Activated CD8-positive, alpha-beta memory T cell treated with anti-CD3 and anti-CD28 coated beads, Interleukin-2, amount 10 ng/mL, durations not matched to agents 7 days and 5 days (primary cell): Measurements from ENCODE around the gene RPTOR. TPM values are rescaled to one million over a fixed set of nuclear protein-coding genes. Genes with fewer than 3 reads are reported as not detected.
"Not testable (repeated sequence)": the region's sequence is repeated elsewhere in the genome, so short reads cannot be mapped to it uniquely, and the experiment has no call there.

Experiments used
- ATAC-seq: fragments of 150-1000 bp; cut with Tn5 transposase; one replicate; pipeline ENCODE4 v1.10.0; 2021; ENCODE audit warnings: moderate library complexity
- CTCF ChIA-PET: fragments of 350-600 bp; sonication (Branson Sonifier 250); formaldehyde crosslinking; loops from one replicate; lab custom pipeline; 2021; ENCODE audit warnings: antibody characterized with exemption; lab: Charles Lee
- DNase-seq: peaks from one replicate; pipeline ENCODE4 v3.0.0-alpha.2; 2020
- H3K27ac Mint-ChIP-seq: one replicate; pipeline ENCODE4 v1.8.0; 2021; ENCODE audit warnings: mild to moderate bottlenecking, mixed read lengths
- H3K27me3 Mint-ChIP-seq: one replicate; pipeline ENCODE4 v1.8.0; 2021; ENCODE audit warnings: mixed read lengths
- H3K36me3 Mint-ChIP-seq: one replicate; pipeline ENCODE4 v1.8.0; 2021; ENCODE audit warnings: mild to moderate bottlenecking, mixed read lengths
- H3K4me1 Mint-ChIP-seq: one replicate; pipeline ENCODE4 v1.8.0; 2021; ENCODE audit warnings: mixed read lengths
- H3K4me3 Mint-ChIP-seq: one replicate; pipeline ENCODE4 v1.8.0; 2021; ENCODE audit warnings: mild to moderate bottlenecking, moderate library complexity, mixed read lengths
- H3K9me3 Mint-ChIP-seq: one replicate; pipeline ENCODE4 v1.8.0; 2022; ENCODE audit warnings: low read depth, mixed read lengths
- total RNA-seq, 2 experiments: library from RNA; stranded (reverse); gene quantifications; one replicate each; pipeline ENCODE4 v1.2.3, GENCODE V29; 2021

Gene RPTOR
- total RNA-seq, 2 experiments from 2014 or later: 60.4 to 87.0 TPM

- Mint-ChIP-seq H3K9me3 (no peaks in the 10 kb centered on the region), H3K4me3 (no peak overlapping the region), H3K27ac (no peak overlapping the region), H3K36me3 (no peaks in the 10 kb centered on the region), H3K27me3 (peaks cover 24% of the 10 kb centered on the region), H3K4me1 (no peaks in the 10 kb centered on the region)
- no peak for DNase-seq
- no peak for ATAC-seq
- CTCF ChIA-PET: interaction anchor here (1.6 kb wide), 1 partner anchor 12 kb away, joined by 3 read pairs; no protein-coding TSS in a partner anchor
Observed at GRCh38 chr17:80519091-80519781, 25.4 kb upstream of the RPTOR start.

GRCh38 chr17:80520810-80521455, 23.7 kb upstream of the RPTOR start:
- CTCF ChIA-PET: interaction anchor here (1.5 kb wide), 1 partner anchor 13 kb away, joined by 3 read pairs; no protein-coding TSS in a partner anchor

GRCh38 chr17:80523054-80523744, 21.4 kb upstream of the RPTOR start:
- Mint-ChIP-seq H3K27ac (no peak overlapping the region), H3K27me3 (peaks cover 38% of the 10 kb centered on the region), H3K9me3 (no peaks in the 10 kb centered on the region), H3K4me1 (no peaks in the 10 kb centered on the region), H3K4me3 (no peak overlapping the region), H3K36me3 (no peaks in the 10 kb centered on the region)
- ATAC-seq: no peak
- CTCF ChIA-PET: no interaction called here
- no peak for DNase-seq

More at GRCh38 chr17:80520810-80521455, 23.7 kb upstream of the RPTOR start:
- Mint-ChIP-seq H3K9me3 (no peaks in the 10 kb centered on the region), H3K36me3 (no peaks in the 10 kb centered on the region), H3K4me3 (no peak overlapping the region), H3K4me1 (no peaks in the 10 kb centered on the region), H3K27ac (no peak overlapping the region), H3K27me3 (peaks cover 32% of the 10 kb centered on the region)
- DNase-seq (no peak), ATAC-seq (no peak)

- peaks cover 41% of the 10 kb centered on the region for H3K27me3 Mint-ChIP-seq
- DNase-seq: no peak
- CTCF ChIA-PET: no interaction called here
- no peaks in the 10 kb centered on the region for H3K36me3 Mint-ChIP-seq
- no peaks in the 10 kb centered on the region for H3K9me3 Mint-ChIP-seq
- ATAC-seq: no peak
- no peak overlapping the region for H3K4me3 Mint-ChIP-seq
- H3K27ac Mint-ChIP-seq: no peak overlapping the region
- no peaks in the 10 kb centered on the region for H3K4me1 Mint-ChIP-seq
Observed at GRCh38 chr17:80523956-80524712, 20.5 kb upstream of the RPTOR start.

- CTCF ChIA-PET: no interaction called here
- no peaks in the 10 kb centered on the region for H3K4me1 Mint-ChIP-seq
- no peaks in the 10 kb centered on the region for H3K36me3 Mint-ChIP-seq
- DNase-seq (no peak), ATAC-seq (no peak)
- H3K4me3 Mint-ChIP-seq: no peak overlapping the region
- no peak overlapping the region for H3K27ac Mint-ChIP-seq
- no peaks in the 10 kb centered on the region for H3K9me3 Mint-ChIP-seq
- peaks cover 37% of the 10 kb centered on the region for H3K27me3 Mint-ChIP-seq
Observed at GRCh38 chr17:80526116-80526910, 18.3 kb upstream of the RPTOR start.

GRCh38 chr17:80527016-80527645, 17.5 kb upstream of the RPTOR start:
- no peaks in the 10 kb centered on the region for H3K4me1 Mint-ChIP-seq
- no peaks in the 10 kb centered on the region for H3K36me3 Mint-ChIP-seq
- no peaks in the 10 kb centered on the region for H3K9me3 Mint-ChIP-seq
- no peak for DNase-seq
- H3K27ac Mint-ChIP-seq: no peak overlapping the region
- CTCF ChIA-PET: no interaction called here
- H3K4me3 Mint-ChIP-seq: no peak overlapping the region
- no peak for ATAC-seq
- H3K27me3 Mint-ChIP-seq: peaks cover 37% of the 10 kb centered on the region

- ATAC-seq (no peak), DNase-seq (no peak)
- no peak overlapping the region for H3K4me3 Mint-ChIP-seq
- H3K27ac Mint-ChIP-seq: no peak overlapping the region
- H3K9me3 Mint-ChIP-seq: no peaks in the 10 kb centered on the region
- no peaks in the 10 kb centered on the region for H3K36me3 Mint-ChIP-seq
- no peaks in the 10 kb centered on the region for H3K4me1 Mint-ChIP-seq
- H3K27me3 Mint-ChIP-seq: peaks cover 40% of the 10 kb centered on the region
- CTCF ChIA-PET: no interaction called here
Observed at GRCh38 chr17:80528536-80528935, 16.1 kb upstream of the RPTOR start.

GRCh38 chr17:80529104-80529903, 15.3 kb upstream of the RPTOR start:
- DNase-seq (no peak), ATAC-seq (no peak)
- H3K9me3 Mint-ChIP-seq: no peaks in the 10 kb centered on the region
- H3K36me3 Mint-ChIP-seq: no peaks in the 10 kb centered on the region
- CTCF ChIA-PET: interaction anchor here (1.0 kb wide), 1 partner anchor 370 kb away, joined by 4 read pairs; no protein-coding TSS in a partner anchor
- peaks cover 40% of the 10 kb centered on the region for H3K27me3 Mint-ChIP-seq
- no peak overlapping the region for H3K27ac Mint-ChIP-seq
- H3K4me3 Mint-ChIP-seq: no peak overlapping the region
- H3K4me1 Mint-ChIP-seq: no peaks in the 10 kb centered on the region

GRCh38 chr17:80529904-80530292, 14.7 kb upstream of the RPTOR start:
- H3K4me3 Mint-ChIP-seq: no peak overlapping the region
- no peak overlapping the region for H3K27ac Mint-ChIP-seq
- H3K36me3 Mint-ChIP-seq: no peaks in the 10 kb centered on the region
- H3K9me3 Mint-ChIP-seq: no peaks in the 10 kb centered on the region
- no peaks in the 10 kb centered on the region for H3K4me1 Mint-ChIP-seq
- ATAC-seq: no peak
- CTCF ChIA-PET: interaction anchor here (1.0 kb wide), 1 partner anchor 370 kb away, joined by 4 read pairs; no protein-coding TSS in a partner anchor
- H3K27me3 Mint-ChIP-seq: peaks cover 38% of the 10 kb centered on the region
- no peak for DNase-seq

GRCh38 chr17:80531400-80531799, 13.2 kb upstream of the RPTOR start:
- H3K4me1 Mint-ChIP-seq: no peaks in the 10 kb centered on the region
- ATAC-seq: no peak
- H3K27ac Mint-ChIP-seq: no peak overlapping the region
- CTCF ChIA-PET: interaction anchor here (0.6 to 1.1 kb wide), 2 partner anchors 44 to 370 kb away, joined by 3 read pairs; no protein-coding TSS in a partner anchor
- no peak for DNase-seq
- H3K27me3 Mint-ChIP-seq: peaks cover 29% of the 10 kb centered on the region
- H3K4me3 Mint-ChIP-seq: no peak overlapping the region
- no peaks in the 10 kb centered on the region for H3K9me3 Mint-ChIP-seq
- no peaks in the 10 kb centered on the region for H3K36me3 Mint-ChIP-seq

GRCh38 chr17:80537386-80537785, 7.3 kb upstream of the RPTOR start:
- peaks cover 28% of the 10 kb centered on the region for H3K27me3 Mint-ChIP-seq
- H3K27ac Mint-ChIP-seq, H3K36me3 Mint-ChIP-seq, ATAC-seq, DNase-seq, H3K4me1 Mint-ChIP-seq, H3K9me3 Mint-ChIP-seq, H3K4me3 Mint-ChIP-seq, CTCF ChIA-PET: not testable (repeated sequence)
